ENCODE measurements around the gene NLGN1.

NLGN1 gene

DNA sequence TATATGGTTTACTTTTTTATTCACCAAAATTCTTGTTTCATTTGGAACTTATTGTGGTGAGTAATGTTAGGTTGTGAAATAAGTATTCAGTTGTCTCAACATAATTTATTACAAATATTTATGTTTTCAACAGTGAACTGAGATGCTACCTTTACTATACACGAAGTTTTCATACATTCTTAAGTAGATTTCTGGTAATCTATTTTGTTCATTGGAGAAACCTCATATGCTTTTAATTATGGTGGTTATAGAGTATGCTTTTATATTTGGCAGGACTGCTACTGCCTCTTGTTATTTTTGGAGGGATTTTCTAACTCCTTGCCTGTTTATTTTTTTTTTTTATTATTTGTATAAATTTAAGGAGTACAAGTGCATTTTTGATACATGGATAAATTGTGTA is 253.1 kb downstream of the NLGN1 start:
- Histone ChIP-seq H3K27me3 (replicated peaks; ENCODE audit: control insufficient read depth, insufficient read depth, low read length) (no peaks in the 10 kb centered on the region), H3K36me3 (ENCODE audit: control insufficient read depth, insufficient read depth, low read length) (no peaks in the 10 kb centered on the region), H3K4me3 (replicated peaks; ENCODE audit: low read depth, low read length) (no peak overlapping the region)
- TF ChIP-seq CTCF (IDR thresholded peaks at IDR 0.05; ENCODE audit: insufficient read depth, low read length, poor library complexity, severe bottlenecking) = no peak
- DNase-seq (ENCODE audit: extremely low read depth, insufficient read length) = no peak

DNA sequence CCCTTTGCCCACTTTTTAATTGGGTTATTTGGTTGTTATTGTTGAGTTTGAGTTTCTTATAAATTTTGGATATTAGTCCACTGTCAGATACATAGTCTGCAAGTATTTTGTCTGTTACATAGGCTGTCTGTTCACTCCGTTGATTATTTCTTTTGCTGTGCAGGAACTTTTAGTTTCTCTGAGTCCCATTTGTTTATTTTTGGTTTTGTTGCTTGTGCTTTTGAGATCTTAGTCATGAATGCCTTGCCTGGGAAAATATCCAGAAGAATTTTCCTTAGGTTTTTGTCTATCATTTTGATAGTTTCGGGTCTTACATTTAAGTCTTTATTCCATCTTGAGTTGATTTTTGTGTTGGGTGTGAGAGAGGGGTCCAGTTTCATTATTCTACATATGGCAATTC is 254.5 kb downstream of the NLGN1 start:
- no peaks in the 10 kb centered on the region for H3K27me3 ChIP-seq (replicated peaks; ENCODE audit: control insufficient read depth, insufficient read depth, low read length)
- no peak overlapping the region for H3K4me3 ChIP-seq (replicated peaks; ENCODE audit: low read depth, low read length)
- no peak for TF ChIP-seq CTCF (IDR thresholded peaks at IDR 0.05; ENCODE audit: insufficient read depth, low read length, poor library complexity, severe bottlenecking)
- DNase-seq (ENCODE audit: extremely low read depth, insufficient read length) = no peak
- H3K36me3 ChIP-seq (ENCODE audit: control insufficient read depth, insufficient read depth, low read length) = no peaks in the 10 kb centered on the region

DNA sequence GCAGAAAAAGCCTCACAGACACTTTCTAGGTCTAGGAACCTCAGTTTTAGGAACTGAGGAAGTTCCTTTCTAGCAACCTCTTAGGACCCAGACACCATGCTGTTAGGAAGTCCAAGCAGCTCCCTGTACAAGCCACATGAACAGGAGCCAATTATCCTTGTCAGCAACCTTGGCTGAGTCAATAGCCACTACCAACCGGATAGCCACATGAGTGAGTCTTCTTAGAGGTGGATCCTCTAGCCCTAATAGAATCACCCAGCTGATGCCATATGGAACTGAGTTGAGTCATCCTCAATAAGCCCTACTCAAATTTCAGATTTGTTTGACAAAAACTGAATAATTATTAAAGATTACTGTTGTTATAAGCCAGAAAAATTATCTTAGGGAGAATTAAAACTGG is 256.2 kb downstream of the NLGN1 start:
- no peak for TF ChIP-seq CTCF (IDR thresholded peaks at IDR 0.05; ENCODE audit: insufficient read depth, low read length, poor library complexity, severe bottlenecking)
- DNase-seq (ENCODE audit: extremely low read depth, insufficient read length) = no peak

GRCh38 chr3:173659972-173660371 is 262.4 kb downstream of the NLGN1 start:
- Histone ChIP-seq H3K27me3 (replicated peaks; ENCODE audit: control insufficient read depth, insufficient read depth, low read length) (no peaks in the 10 kb centered on the region), H3K36me3 (ENCODE audit: control insufficient read depth, insufficient read depth, low read length) (no peaks in the 10 kb centered on the region), H3K4me3 (replicated peaks; ENCODE audit: low read depth, low read length) (no peak overlapping the region)
- DNase-seq (ENCODE audit: extremely low read depth, insufficient read length) = no peak
- no peak for TF ChIP-seq CTCF (IDR thresholded peaks at IDR 0.05; ENCODE audit: insufficient read depth, low read length, poor library complexity, severe bottlenecking)

More for the DNA sequence above, 256.2 kb downstream of the NLGN1 start:
- Histone ChIP-seq H3K4me3 (replicated peaks; ENCODE audit: low read depth, low read length) (no peak overlapping the region), H3K27me3 (replicated peaks; ENCODE audit: control insufficient read depth, insufficient read depth, low read length) (no peaks in the 10 kb centered on the region), H3K36me3 (ENCODE audit: control insufficient read depth, insufficient read depth, low read length) (no peaks in the 10 kb centered on the region)

DNA sequence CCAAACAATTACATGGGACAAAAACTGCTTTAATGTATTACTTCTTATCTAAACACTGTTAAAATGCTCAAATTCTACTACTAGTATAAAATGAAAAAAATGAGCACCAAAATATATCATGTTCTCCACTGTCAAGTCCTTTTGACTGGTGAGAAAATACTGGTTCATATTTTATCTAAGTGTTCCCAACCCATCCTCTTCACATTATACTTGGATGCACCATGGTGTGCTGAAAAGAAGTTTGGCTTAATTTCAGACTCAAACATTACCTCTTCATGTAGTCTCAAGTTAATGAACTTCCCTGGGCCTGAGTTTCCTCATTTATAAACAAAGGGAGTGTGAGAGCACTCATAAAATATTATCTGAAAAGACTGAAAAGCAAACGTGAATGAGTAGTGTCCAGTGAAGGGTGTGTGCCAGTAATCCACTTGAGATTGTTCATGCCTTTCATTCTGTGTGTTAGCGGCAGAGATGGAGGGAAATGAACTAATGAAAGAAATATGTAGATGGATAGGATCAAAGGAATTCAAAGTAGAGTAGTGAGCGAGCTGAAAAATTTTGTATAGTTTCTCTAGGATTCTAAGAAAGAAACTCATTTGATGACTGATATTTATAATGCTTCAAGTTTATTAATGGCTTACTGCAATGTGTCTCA is 263.2 kb downstream of the NLGN1 start:
- Histone ChIP-seq H3K36me3 (ENCODE audit: control insufficient read depth, insufficient read depth, low read length) (no peaks in the 10 kb centered on the region), H3K27me3 (replicated peaks; ENCODE audit: control insufficient read depth, insufficient read depth, low read length) (no peaks in the 10 kb centered on the region), H3K4me3 (replicated peaks; ENCODE audit: low read depth, low read length) (no peak overlapping the region)
- TF ChIP-seq CTCF (IDR thresholded peaks at IDR 0.05; ENCODE audit: insufficient read depth, low read length, poor library complexity, severe bottlenecking) = no peak
- DNase-seq (ENCODE audit: extremely low read depth, insufficient read length) = no peak

- Histone ChIP-seq H3K4me3 (replicated peaks; ENCODE audit: low read depth, low read length) (no peak overlapping the region), H3K36me3 (ENCODE audit: control insufficient read depth, insufficient read depth, low read length) (no peaks in the 10 kb centered on the region), H3K27me3 (replicated peaks; ENCODE audit: control insufficient read depth, insufficient read depth, low read length) (no peaks in the 10 kb centered on the region)
- DNase-seq (ENCODE audit: extremely low read depth, insufficient read length) = no peak
- TF ChIP-seq CTCF (IDR thresholded peaks at IDR 0.05; ENCODE audit: insufficient read depth, low read length, poor library complexity, severe bottlenecking) = no peak
These were observed 266.2 kb downstream of the NLGN1 start for GRCh38 chr3:173663696-173664111.

Data from GM06990 (cell line).